Activated naive CD4-positive, alpha-beta T cell treated with anti-CD3 and anti-CD28 coated beads, Interleukin-2, amount 50 U/mL, for 16 hours (primary cell): ENCODE measurements around the gene CTU2.

Experiments used
- DNase-seq: peaks from one replicate; pipeline ENCODE4 v3.0.0-alpha.2; 2020

The CTU2 gene

GRCh38 chr16:88697831-88698615, 8.3 kb upstream of the CTU2 start:
- DNase-seq, result no peak

- DNase-seq, result no peak
Measured at GRCh38 chr16:88698646-88699045, 7.7 kb upstream of the CTU2 start.

GRCh38 chr16:88699180-88699579, 7.1 kb upstream of the CTU2 start:
- no peak for DNase-seq

GRCh38 chr16:88700322-88700635, 6.0 kb upstream of the CTU2 start:
- no peak for DNase-seq

- DNase-seq, result peak; percentile 92
Measured at GRCh38 chr16:88700636-88701482, 5.4 kb upstream of the CTU2 start.

GRCh38 chr16:88701581-88702370, 4.5 kb upstream of the CTU2 start:
- no peak for DNase-seq

GRCh38 chr16:88702371-88703210, 3.7 kb upstream of the CTU2 start:
- no peak for DNase-seq

- peak; percentile 64 for DNase-seq
Measured at GRCh38 chr16:88703486-88704309, 2.6 kb upstream of the CTU2 start.

- DNase-seq, result no peak
Measured at GRCh38 chr16:88705076-88705684, 1.1 kb upstream of the CTU2 start.

- no peak for DNase-seq
Measured at GRCh38 chr16:88705801-88706228, 488 bp upstream of the CTU2 start.

- no peak for DNase-seq
Measured at GRCh38 chr16:88706965-88707826, 893 bp downstream of the CTU2 start.

- DNase-seq, result no peak
Measured at GRCh38 chr16:88710556-88710955, 4.3 kb downstream of the CTU2 start.

- no peak for DNase-seq
Measured at GRCh38 chr16:88711750-88712340, 5.5 kb downstream of the CTU2 start.

- no peak for DNase-seq
Measured at GRCh38 chr16:88712362-88712979, 6.2 kb downstream of the CTU2 start.

- DNase-seq, result no peak
Measured at GRCh38 chr16:88713054-88713453, 6.8 kb downstream of the CTU2 start.

- DNase-seq, result no peak
Measured at GRCh38 chr16:88713568-88714419, 7.5 kb downstream of the CTU2 start.

GRCh38 chr16:88714420-88715302, 8.4 kb downstream of the CTU2 start:
- no peak for DNase-seq
